Right lobe of liver (tissue), 6 donors: Measurements from ENCODE around the gene FAM124A. TPM values are rescaled to one million over a fixed set of nuclear protein-coding genes. Genes with fewer than 3 reads are reported as not detected.

Experiments used
- ATAC-seq, 4 donors: fragments of 200-7000 bp; cut with Tn5 transposase; one replicate each; pipeline ENCODE4 v1.9.1; 2020; ENCODE audit warnings: mild to moderate bottlenecking in 4 of 4, moderate library complexity in 4 of 4
- DNase-seq, 3 donors: peaks; one replicate each; pipeline ENCODE4 v3.0.0-alpha.2; 2020
- H3K27ac ChIP-seq, 3 donors: fragments of 200-600 bp; one replicate each; pipeline ENCODE4 v1.8.0; 2022
- H3K27me3 ChIP-seq, 2 donors: fragments of 200-600 bp; one replicate each; pipeline ENCODE4 v1.8.0; 2022
- H3K36me3 ChIP-seq, 4 donors: fragments of 200-600 bp; sonication (generic) in 1 of 4; one replicate each; pipeline versions ENCODE4 v1.5.1 to v1.8.0; 2017 to 2022; ENCODE audit warnings: control low read depth in 1 of 4
- H3K4me1 ChIP-seq, 4 donors: fragments of 200-600 bp; sonication (generic) in 1 of 4; one replicate each; pipeline versions ENCODE4 v1.5.1 to v1.8.0; 2017 to 2022; ENCODE audit warnings: control low read depth in 1 of 4
- H3K4me3 ChIP-seq, 3 donors: fragments of 200-600 bp; one replicate each; pipeline ENCODE4 v1.8.0; 2022
- H3K9me3 ChIP-seq, 4 donors: fragments of 200-600 bp; sonication (generic) in 1 of 4; one replicate each; pipeline versions ENCODE4 v1.5.1 to v1.8.0; 2017 to 2022; ENCODE audit warnings: control low read depth in 1 of 4
- POLR2A ChIP-seq: fragments of 450-650 bp; IDR thresholded peaks from one replicate; pipeline ENCODE4 v1.6.1; 2017; ENCODE audit warnings: antibody characterized with exemption, mild to moderate bottlenecking
- whole genome bisulfite sequencing: methylation state at CpG from one replicate; pipeline ENCODE4 v1.1.6; 2018; ENCODE audit warnings: low coverage, low lambda C conversion rate; ENCODE audit not compliant: insufficient coverage; ENCODE audit errors: missing lambda C conversion rate; 5-methylcytosine and 5-hydroxymethylcytosine counted together
- intact Hi-C, 2 donors: fragments of 100-400 bp; cut with DNase I; formaldehyde crosslinking; loops; one replicate each; pipeline versions ENCODE4 v1.11.2 to v1.14.1; 2022
- total RNA-seq, 6 experiments: library from RNA; depleted of rRNA in 2 of 6; stranded (reverse); fragments of >200 nt in 2 of 6; fragmentation: NEBNext Ultra II Directional in 3 of 6; extraction: Animal tissue kit (Norgen Biotek cat#: 25700) in 3 of 6; gene quantifications; one replicate each; pipeline versions ENCODE4 v1.1.0 to v1.2.4, GENCODE V29; 2016 to 2023
- TF ChIP-seq, protein P1 (sequence below), 4 donors: fragments of 200-600 bp in 3 of 4; fragments of 450-650 bp in 1 of 4; IDR thresholded peaks; one replicate each; pipeline versions ENCODE4 v1.5.1 to v1.8.0; 2016 to 2022; ENCODE audit warnings: antibody characterized with exemption in 4 of 4, mild to moderate bottlenecking in 2 of 4
- donor health status: DM: no; HTN: yes; CAD: no.
- donor health status: DM: no; HTN: no; CAD: no.
- donor health status: DM: no; HTN: no; CAD: no.
- donor health status: DM: no; HTN: yes; CAD: no.
- donor health status: DM: no; HTN: yes; CAD: no.

FAM124A gene
- total RNA-seq, 6 experiments from 2014 or later: 0.22 to 1.0 (median 0.51) TPM

DNA sequence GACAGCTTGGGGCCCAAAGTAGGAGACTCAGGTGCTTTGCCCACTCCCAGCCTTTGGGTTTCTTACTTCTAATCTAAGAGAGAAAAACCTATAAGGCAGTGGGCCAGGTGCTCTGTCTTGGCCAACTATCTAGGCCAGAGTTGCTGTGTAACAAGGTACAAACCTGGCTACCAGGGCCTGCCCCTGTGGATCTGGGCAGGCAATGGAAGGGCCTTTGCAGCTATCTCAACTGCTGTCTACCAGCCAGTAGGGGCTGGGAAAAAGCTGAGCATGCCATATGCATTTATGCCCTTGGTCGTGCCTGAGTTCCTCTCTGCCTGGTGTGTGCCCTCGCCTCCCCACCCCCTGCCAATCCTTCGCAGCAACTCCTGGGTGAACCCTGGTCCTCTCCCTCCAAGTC lies 100.6 kb downstream of the FAM124A start:
- ATAC-seq (no peak), DNase-seq (no peak)
- TF ChIP-seq, protein P1, sequence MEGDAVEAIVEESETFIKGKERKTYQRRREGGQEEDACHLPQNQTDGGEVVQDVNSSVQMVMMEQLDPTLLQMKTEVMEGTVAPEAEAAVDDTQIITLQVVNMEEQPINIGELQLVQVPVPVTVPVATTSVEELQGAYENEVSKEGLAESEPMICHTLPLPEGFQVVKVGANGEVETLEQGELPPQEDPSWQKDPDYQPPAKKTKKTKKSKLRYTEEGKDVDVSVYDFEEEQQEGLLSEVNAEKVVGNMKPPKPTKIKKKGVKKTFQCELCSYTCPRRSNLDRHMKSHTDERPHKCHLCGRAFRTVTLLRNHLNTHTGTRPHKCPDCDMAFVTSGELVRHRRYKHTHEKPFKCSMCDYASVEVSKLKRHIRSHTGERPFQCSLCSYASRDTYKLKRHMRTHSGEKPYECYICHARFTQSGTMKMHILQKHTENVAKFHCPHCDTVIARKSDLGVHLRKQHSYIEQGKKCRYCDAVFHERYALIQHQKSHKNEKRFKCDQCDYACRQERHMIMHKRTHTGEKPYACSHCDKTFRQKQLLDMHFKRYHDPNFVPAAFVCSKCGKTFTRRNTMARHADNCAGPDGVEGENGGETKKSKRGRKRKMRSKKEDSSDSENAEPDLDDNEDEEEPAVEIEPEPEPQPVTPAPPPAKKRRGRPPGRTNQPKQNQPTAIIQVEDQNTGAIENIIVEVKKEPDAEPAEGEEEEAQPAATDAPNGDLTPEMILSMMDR (IDR thresholded peaks at IDR 0.05): no peak
- TF ChIP-seq POLR2A: no peak
- peaks cover 0 to 4% (median 0%) of the 10 kb centered on the region in 4 donors for H3K4me1 ChIP-seq
- no peaks in the 10 kb centered on the region for H3K27me3 ChIP-seq
- no peaks in the 10 kb centered on the region for H3K36me3 ChIP-seq
- H3K9me3 ChIP-seq: no peaks in the 10 kb centered on the region
- H3K27ac ChIP-seq: no peak overlapping the region
- intact Hi-C loops: no loop called here
- no CpG with 5 or more reads among the region's 3 CpGs for WGBS
- H3K4me3 ChIP-seq: no peak overlapping the region

DNA sequence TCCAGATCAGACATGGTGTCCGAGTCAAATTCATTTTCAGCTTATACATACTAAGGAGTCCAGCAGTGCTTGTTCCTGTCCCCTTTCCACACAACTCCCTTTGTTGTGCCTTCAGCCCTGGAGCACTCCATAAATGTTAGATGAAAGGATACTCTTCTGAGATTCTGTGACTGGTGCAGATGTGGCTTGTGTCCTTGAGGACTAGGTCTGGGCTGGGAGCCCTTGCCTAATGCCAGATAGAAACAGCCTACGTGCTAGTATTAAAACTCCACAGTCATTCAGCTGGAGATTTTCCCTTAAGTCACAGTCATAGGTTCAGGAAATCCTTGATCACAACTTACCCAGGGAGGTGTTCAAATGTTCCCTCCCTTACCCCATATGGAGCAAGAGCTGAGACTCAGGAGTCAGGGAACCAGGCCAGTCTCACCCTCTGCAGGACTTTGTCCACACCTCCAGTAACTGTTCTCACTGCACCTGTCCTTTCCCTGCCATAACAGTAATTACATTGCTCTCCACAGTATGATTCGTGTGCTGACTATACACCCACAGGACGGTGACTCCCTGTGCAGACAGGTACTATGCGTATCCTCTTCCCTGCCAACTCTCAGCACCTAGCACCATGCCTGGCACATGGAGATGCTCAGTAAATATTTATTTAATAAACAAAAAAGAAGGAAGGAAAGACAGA lies 101.8 kb downstream of the FAM124A start:
- H3K9me3 ChIP-seq: no peaks in the 10 kb centered on the region
- TF ChIP-seq, protein P1 (IDR thresholded peaks at IDR 0.05): no peak
- TF ChIP-seq POLR2A: no peak
- peaks cover 0 to 4% (median 0%) of the 10 kb centered on the region in 4 donors for H3K4me1 ChIP-seq
- H3K27me3 ChIP-seq: no peaks in the 10 kb centered on the region
- no peak overlapping the region for H3K27ac ChIP-seq
- H3K36me3 ChIP-seq: no peaks in the 10 kb centered on the region
- intact Hi-C loops: no loop called here
- ATAC-seq (peak in 3 of 4 donors; percentile 21 to 75 (median 60)), DNase-seq (no peak)
- H3K4me3 ChIP-seq: no peak overlapping the region
- 61% methylated on average over 4 of the region's 5 CpGs for WGBS

DNA sequence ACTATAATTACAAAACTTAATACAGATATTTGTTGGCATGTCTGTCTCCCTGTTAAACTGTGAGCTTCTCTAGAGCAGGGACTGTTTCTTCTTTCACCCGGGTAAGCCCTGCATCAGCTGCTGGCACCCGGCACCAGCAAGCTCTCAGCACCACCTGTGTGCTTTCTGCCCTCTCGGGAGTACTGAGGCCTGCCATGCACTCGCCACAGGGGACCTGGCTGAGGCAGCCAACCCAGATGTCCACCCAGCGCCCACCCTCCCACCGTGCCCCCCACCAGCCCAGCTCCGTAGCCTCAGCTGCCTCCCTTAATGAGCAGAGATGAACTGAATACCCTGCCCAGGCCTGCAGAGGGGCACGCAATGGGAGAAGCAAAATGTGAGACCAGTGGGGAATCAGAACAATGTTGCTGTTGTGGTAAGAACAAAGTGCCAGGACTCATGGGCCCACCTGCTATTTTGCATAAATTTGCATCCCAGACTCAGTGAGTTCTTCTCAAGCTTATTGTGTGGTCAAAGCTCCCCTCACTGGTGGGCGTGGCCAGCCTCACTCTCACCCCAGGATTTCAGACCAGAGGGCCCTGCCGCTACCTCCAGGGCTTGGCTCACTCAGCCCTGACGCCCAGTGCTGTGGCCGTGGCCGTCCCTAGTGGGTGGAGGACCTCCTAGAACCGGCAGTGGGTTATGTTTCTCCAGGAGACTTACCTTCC lies 102.7 kb downstream of the FAM124A start:
- H3K36me3 ChIP-seq: no peaks in the 10 kb centered on the region
- intact Hi-C loops: no loop called here
- DNase-seq: no peak
- H3K4me3 ChIP-seq: no peak overlapping the region
- TF ChIP-seq, protein P1 (IDR thresholded peaks at IDR 0.05): no peak
- TF ChIP-seq POLR2A: no peak
- peak in 1 of 4 donors; percentile 26 for ATAC-seq
- no peak overlapping the region for H3K27ac ChIP-seq
- no peaks in the 10 kb centered on the region for H3K27me3 ChIP-seq
- H3K4me1 ChIP-seq: peaks cover 0 to 4% (median 0%) of the 10 kb centered on the region in 4 donors
- no peaks in the 10 kb centered on the region for H3K9me3 ChIP-seq
- WGBS: 88% methylated on average over 7 of the region's 14 CpGs

DNA sequence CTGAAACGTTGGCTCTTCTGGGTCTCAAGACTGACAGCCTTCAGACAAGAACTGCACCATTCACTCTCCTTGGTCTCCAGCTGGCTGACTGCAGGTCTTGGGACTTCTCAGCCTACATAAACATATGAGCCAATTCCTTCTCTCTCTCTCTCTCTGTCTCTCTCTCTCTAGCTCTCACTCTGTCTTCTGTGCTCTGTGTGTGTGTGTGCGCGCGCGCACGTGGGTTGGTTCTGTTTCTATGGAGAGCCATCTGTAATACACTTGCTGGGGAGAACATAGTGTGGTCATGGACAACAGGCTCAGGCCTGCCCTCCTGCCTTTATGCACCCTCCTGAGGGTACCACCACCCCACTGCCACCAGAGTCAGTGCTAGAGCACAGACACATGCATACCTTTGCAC lies 103.6 kb downstream of the FAM124A start:
- Histone ChIP-seq H3K36me3 (no peaks in the 10 kb centered on the region), H3K27ac (no peak overlapping the region), H3K4me3 (no peak overlapping the region), H3K4me1 (peaks cover 0 to 4% (median 0%) of the 10 kb centered on the region in 4 donors), H3K9me3 (no peaks in the 10 kb centered on the region), H3K27me3 (no peaks in the 10 kb centered on the region)
- ATAC-seq (no peak), DNase-seq (no peak)
- 95% methylated on average over 5 of the region's 6 CpGs for WGBS
- no peak for TF ChIP-seq POLR2A
- TF ChIP-seq, protein P1 (IDR thresholded peaks at IDR 0.05): no peak
- intact Hi-C loops: no loop called here
